ENCODE data around the gene KIN. TPM values are rescaled to one million over a fixed set of nuclear protein-coding genes. Genes with fewer than 3 reads are reported as not detected.
"Not testable (repeated sequence)": the region's sequence is repeated elsewhere in the genome, so short reads cannot be mapped to it uniquely, and the experiment has no call there.

The KIN gene
- total RNA-seq, 2 experiments from 2014 or later: 15.6 to 15.7 TPM

GRCh38 chr10:7718685-7719084, 69.1 kb downstream of the KIN start:
- Mint-ChIP-seq H3K9me3 (no peaks in the 10 kb centered on the region), H3K4me1 (no peaks in the 10 kb centered on the region), H3K36me3 (no peaks in the 10 kb centered on the region), H3K27ac (no peak overlapping the region), H3K4me3 (no peak overlapping the region), H3K27me3 (peaks cover 10% of the 10 kb centered on the region)
- DNase-seq: no peak

GRCh38 chr10:7717767-7718166, 70.0 kb downstream of the KIN start:
- Mint-ChIP-seq H3K27me3 (peaks cover 10% of the 10 kb centered on the region), H3K4me1 (no peaks in the 10 kb centered on the region), H3K27ac (no peak overlapping the region), H3K4me3 (no peak overlapping the region), H3K36me3 (no peaks in the 10 kb centered on the region), H3K9me3 (no peaks in the 10 kb centered on the region)
- DNase-seq: no peak

GRCh38 chr10:7715515-7715914, 72.3 kb downstream of the KIN start:
- Mint-ChIP-seq H3K4me1 (no peaks in the 10 kb centered on the region), H3K4me3 (no peak overlapping the region), H3K27ac (no peak overlapping the region), H3K9me3 (no peaks in the 10 kb centered on the region), H3K36me3 (no peaks in the 10 kb centered on the region), H3K27me3 (peaks cover 15% of the 10 kb centered on the region)
- DNase-seq: no peak

GRCh38 chr10:7711075-7711474, 76.7 kb downstream of the KIN start:
- H3K4me3 Mint-ChIP-seq, H3K9me3 Mint-ChIP-seq, H3K27ac Mint-ChIP-seq, H3K36me3 Mint-ChIP-seq, DNase-seq, H3K4me1 Mint-ChIP-seq: not testable (repeated sequence)
- peaks cover 18% of the 10 kb centered on the region for H3K27me3 Mint-ChIP-seq

- no peak overlapping the region for H3K27ac Mint-ChIP-seq
- no peak for DNase-seq
- no peaks in the 10 kb centered on the region for H3K4me1 Mint-ChIP-seq
- no peak overlapping the region for H3K4me3 Mint-ChIP-seq
- peaks cover 20% of the 10 kb centered on the region for H3K27me3 Mint-ChIP-seq
- H3K9me3 Mint-ChIP-seq: no peaks in the 10 kb centered on the region
- no peaks in the 10 kb centered on the region for H3K36me3 Mint-ChIP-seq
Observed at GRCh38 chr10:7710446-7710845, 77.3 kb downstream of the KIN start.

- no peaks in the 10 kb centered on the region for H3K9me3 Mint-ChIP-seq
- H3K27me3 Mint-ChIP-seq: peaks cover 28% of the 10 kb centered on the region
- no peaks in the 10 kb centered on the region for H3K4me1 Mint-ChIP-seq
- no peak overlapping the region for H3K4me3 Mint-ChIP-seq
- no peak for DNase-seq
- H3K27ac Mint-ChIP-seq: no peak overlapping the region
- no peaks in the 10 kb centered on the region for H3K36me3 Mint-ChIP-seq
Observed at GRCh38 chr10:7708832-7709231, 79.0 kb downstream of the KIN start.

- Mint-ChIP-seq H3K27me3 (peaks cover 34% of the 10 kb centered on the region), H3K9me3 (no peaks in the 10 kb centered on the region), H3K4me3 (no peak overlapping the region), H3K27ac (no peak overlapping the region), H3K4me1 (no peaks in the 10 kb centered on the region), H3K36me3 (no peaks in the 10 kb centered on the region)
- no peak for DNase-seq
Observed at GRCh38 chr10:7707858-7708622, 79.8 kb downstream of the KIN start.

- DNase-seq: no peak
- H3K9me3 Mint-ChIP-seq: no peaks in the 10 kb centered on the region
- H3K4me1 Mint-ChIP-seq: no peaks in the 10 kb centered on the region
- H3K4me3 Mint-ChIP-seq: no peak overlapping the region
- H3K27ac Mint-ChIP-seq: no peak overlapping the region
- no peaks in the 10 kb centered on the region for H3K36me3 Mint-ChIP-seq
- H3K27me3 Mint-ChIP-seq: peaks cover 40% of the 10 kb centered on the region
Observed at GRCh38 chr10:7707102-7707501, 80.7 kb downstream of the KIN start.

- no peaks in the 10 kb centered on the region for H3K36me3 Mint-ChIP-seq
- H3K4me1 Mint-ChIP-seq: no peaks in the 10 kb centered on the region
- H3K9me3 Mint-ChIP-seq: no peaks in the 10 kb centered on the region
- no peak for DNase-seq
- peaks cover 40% of the 10 kb centered on the region for H3K27me3 Mint-ChIP-seq
- H3K4me3 Mint-ChIP-seq: no peak overlapping the region
- H3K27ac Mint-ChIP-seq: no peak overlapping the region
Observed at GRCh38 chr10:7706534-7707073, 81.2 kb downstream of the KIN start.

- Mint-ChIP-seq H3K4me3 (no peak overlapping the region), H3K4me1 (no peaks in the 10 kb centered on the region), H3K27me3 (peaks cover 35% of the 10 kb centered on the region), H3K36me3 (no peaks in the 10 kb centered on the region), H3K9me3 (no peaks in the 10 kb centered on the region), H3K27ac (no peak overlapping the region)
- DNase-seq: no peak
Observed at GRCh38 chr10:7705341-7705740, 82.5 kb downstream of the KIN start.

GRCh38 chr10:7704071-7705016, 83.4 kb downstream of the KIN start:
- no peaks in the 10 kb centered on the region for H3K9me3 Mint-ChIP-seq
- H3K27ac Mint-ChIP-seq: no peak overlapping the region
- no peaks in the 10 kb centered on the region for H3K36me3 Mint-ChIP-seq
- no peak overlapping the region for H3K4me3 Mint-ChIP-seq
- DNase-seq: no peak
- peaks cover 39% of the 10 kb centered on the region for H3K27me3 Mint-ChIP-seq
- H3K4me1 Mint-ChIP-seq: no peaks in the 10 kb centered on the region

GRCh38 chr10:7703140-7703539, 84.7 kb downstream of the KIN start, which contains the start of gene ITIH2:
ITIH2 (plus strand) TSS chr10:7703316; CDS start chr10:7703435, 119 bp downstream.
- H3K9me3 Mint-ChIP-seq: no peaks in the 10 kb centered on the region
- no peaks in the 10 kb centered on the region for H3K36me3 Mint-ChIP-seq
- no peak within 1 kb of the TSS for H3K27ac Mint-ChIP-seq
- DNase-seq: no peak
- H3K27me3 Mint-ChIP-seq: peaks cover 38% of the 10 kb centered on the region
- H3K4me3 Mint-ChIP-seq: no peak within 1 kb of the TSS
- no peaks in the 10 kb centered on the region for H3K4me1 Mint-ChIP-seq

- Mint-ChIP-seq H3K36me3 (no peaks in the 10 kb centered on the region), H3K4me1 (no peaks in the 10 kb centered on the region), H3K27ac (no peak overlapping the region), H3K9me3 (no peaks in the 10 kb centered on the region), H3K27me3 (peaks cover 38% of the 10 kb centered on the region), H3K4me3 (no peak overlapping the region)
- DNase-seq: no peak
Observed at GRCh38 chr10:7702288-7702812, 85.4 kb downstream of the KIN start.

GRCh38 chr10:7701158-7701742, 86.5 kb downstream of the KIN start:
- H3K36me3 Mint-ChIP-seq: no peaks in the 10 kb centered on the region

More at GRCh38 chr10:7701158-7701742, 86.5 kb downstream of the KIN start:
- peaks cover 34% of the 10 kb centered on the region for H3K27me3 Mint-ChIP-seq
- H3K27ac Mint-ChIP-seq: no peak overlapping the region
- no peak for DNase-seq
- H3K4me3 Mint-ChIP-seq: no peak overlapping the region
- no peaks in the 10 kb centered on the region for H3K9me3 Mint-ChIP-seq
- no peaks in the 10 kb centered on the region for H3K4me1 Mint-ChIP-seq

Data from activated naive CD8-positive, alpha-beta T cell treated with anti-CD3 and anti-CD28 coated beads for 36 hours (primary cell).